Keratinocyte (primary cell): Measurements from ENCODE around the gene TNKS1BP1. TPM values are rescaled to one million over a fixed set of nuclear protein-coding genes. Genes with fewer than 3 reads are reported as not detected.

ENCODE experiments used
- DNase-seq: peaks from one replicate; pipeline ENCODE4 v3.0.0-alpha.2; 2011; ENCODE audit warnings: low read depth, missing footprints, low spot score
- FAIRE-seq: peaks from 2 replicates; lab custom pipeline; 2011; peaks lifted over from hg19 to GRCh38; lab: Jason Lieb, UNC
- H2AFZ ChIP-seq: 2 replicates; pipeline ENCODE4 v1.6.0; 2012; ENCODE audit warnings: low read length, control low read depth, inconsistent platforms; ENCODE audit not compliant: control insufficient read depth
- H3K27ac ChIP-seq: 2 replicates; pipeline ENCODE4 v1.5.1; 2011; ENCODE audit warnings: low read length; ENCODE audit not compliant: control insufficient read depth, insufficient read depth
- H3K27me3 ChIP-seq: 3 replicates; pipeline ENCODE4 v1.6.0; 2011; ENCODE audit warnings: low read length; ENCODE audit not compliant: control insufficient read depth, insufficient read depth; ENCODE audit errors: extremely low read depth
- H3K36me3 ChIP-seq, 2 experiments: 2 replicates in 1 of 2; 3 replicates in 1 of 2; pipeline ENCODE4 v1.5.1; 2011; ENCODE audit warnings: low read length in 2 of 2, mild to moderate bottlenecking in 1 of 2; ENCODE audit not compliant: control insufficient read depth in 2 of 2, insufficient read depth in 2 of 2; ENCODE audit errors: extremely low read depth in 1 of 2
- H3K4me1 ChIP-seq: 3 replicates; pipeline ENCODE4 v1.5.1; 2011; ENCODE audit warnings: low read length; ENCODE audit not compliant: control insufficient read depth, insufficient read depth; ENCODE audit errors: extremely low read depth
- H3K4me2 ChIP-seq: 3 replicates; pipeline ENCODE4 v1.6.0; 2011; ENCODE audit warnings: low read depth, low read length; ENCODE audit not compliant: control insufficient read depth, insufficient read depth; ENCODE audit errors: extremely low read depth
- H3K4me3 ChIP-seq, 3 experiments: fragments of 200-600 bp in 1 of 3; sonication (generic) in 1 of 3; 2 replicates in 2 of 3; 3 replicates in 1 of 3; pipeline ENCODE4 v1.5.1; 2011 to 2016; ENCODE audit warnings: low read length in 3 of 3, mild to moderate bottlenecking in 3 of 3, control low read depth in 2 of 3, inconsistent platforms in 1 of 3, low read depth in 1 of 3, mixed read lengths in 1 of 3, mixed run types in 1 of 3, moderate library complexity in 1 of 3; ENCODE audit not compliant: control insufficient read depth in 2 of 3, insufficient read depth in 2 of 3; ENCODE audit errors: extremely low read depth in 1 of 3
- H3K79me2 ChIP-seq: 2 replicates; pipeline ENCODE4 v1.6.0; 2012; ENCODE audit warnings: low read length; ENCODE audit not compliant: control insufficient read depth, insufficient read depth
- H3K9ac ChIP-seq: 3 replicates; pipeline ENCODE4 v1.6.0; 2011; ENCODE audit warnings: low read length; ENCODE audit not compliant: control insufficient read depth, insufficient read depth; ENCODE audit errors: extremely low read depth
- H3K9me1 ChIP-seq: 3 replicates; pipeline ENCODE4 v1.6.0; 2011; ENCODE audit warnings: low read length; ENCODE audit not compliant: control insufficient read depth, insufficient read depth; ENCODE audit errors: extremely low read depth
- H3K9me3 ChIP-seq: 2 replicates; pipeline ENCODE4 v1.5.1; 2012; ENCODE audit warnings: low read depth, low read length; ENCODE audit not compliant: control insufficient read depth
- H4K20me1 ChIP-seq: 3 replicates; pipeline ENCODE4 v1.6.0; 2011; ENCODE audit warnings: low read length; ENCODE audit not compliant: control insufficient read depth, insufficient read depth; ENCODE audit errors: extremely low read depth
- EZH2 ChIP-seq: IDR thresholded peaks from one replicate; pipeline ENCODE4 v1.6.1; 2012; ENCODE audit warnings: inconsistent platforms, mild to moderate bottlenecking, low read length, moderate library complexity
- dilution Hi-C: fragments of 300-500 bp; cut with MboI; formaldehyde crosslinking; loops from one replicate; pipeline ENCODE4 v1.7.0; 2020; ENCODE audit warnings: low sequenced_read_pairs; ENCODE audit not compliant: extremely low pct_ligation_motif_present
- polyA plus RNA-seq, 5 experiments: library from polyadenylated mRNA; depleted of rRNA in 3 of 5; stranded (reverse) in 3 of 5; stranded (forward) in 1 of 5; unstranded in 1 of 5; fragments of >200 nt; gene quantifications; 1 replicate in 1 of 5; 2 replicates in 3 of 5; 3 replicates in 1 of 5; pipeline versions ENCODE4 v1.2.1 to v1.2.3, GENCODE V29; 2011 to 2012; ENCODE audit warnings: missing spikeins in 2 of 5, low read depth in 1 of 5, low replicate concordance in 1 of 5
- TF ChIP-seq, protein P1 (sequence below), 3 experiments: IDR thresholded peaks in 1 of 3; conservative IDR thresholded peaks in 1 of 3; optimal IDR thresholded peaks in 1 of 3; 2 replicates in 2 of 3; 3 replicates in 1 of 3; pipeline versions ENCODE3 to v1.5.1; 2011; ENCODE audit warnings: low read length in 3 of 3, mild to moderate bottlenecking in 3 of 3, moderate library complexity in 2 of 3, control low read depth in 1 of 3, inconsistent platforms in 1 of 3; ENCODE audit not compliant: insufficient read depth in 2 of 3; ENCODE audit errors: extremely low read depth in 1 of 3

Gene TNKS1BP1
- polyA plus RNA-seq, 1 donor (not counting 4 experiments of a cell fraction or from before 2014, with no cell fraction given) = 88.3 TPM

DNA sequence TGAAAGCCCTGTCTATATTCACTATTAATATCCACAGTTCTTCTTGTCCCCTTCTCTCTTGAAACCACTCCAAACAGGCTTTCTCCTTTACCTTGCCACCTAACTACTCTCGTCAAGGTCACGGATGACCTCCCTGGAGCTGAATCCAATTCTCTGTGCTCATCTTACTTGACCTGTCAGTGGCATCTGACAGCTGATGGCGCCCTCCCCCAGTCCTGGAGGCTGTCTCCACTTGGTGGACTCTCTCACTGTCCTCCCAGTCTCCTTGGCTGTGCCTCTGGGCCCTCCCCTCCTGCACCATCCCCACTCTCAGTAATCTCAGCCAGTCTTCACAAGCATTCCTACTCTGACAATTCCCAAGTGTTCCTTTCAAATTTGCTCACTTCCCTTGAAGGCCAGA, 8.7 kb downstream of the TNKS1BP1 start:
- Histone ChIP-seq H3K4me3 (no peak overlapping the region), H3K4me1 (peaks cover 36% of the 10 kb centered on the region), H3K27ac (no peak overlapping the region), H3K36me3 (peaks cover 52 to 79% of the 10 kb centered on the region in 2 experiments), H3K9ac (no peak overlapping the region), H3K9me1 (peaks cover 2% of the 10 kb centered on the region), H3K27me3 (no peaks in the 10 kb centered on the region), H3K79me2 (peaks cover 42% of the 10 kb centered on the region), H3K4me2 (no peak overlapping the region), H3K9me3 (no peaks in the 10 kb centered on the region), H4K20me1 (peaks cover 15% of the 10 kb centered on the region), H2AFZ (no peak overlapping the region)
- dilution Hi-C loops = no loop called here
- TF ChIP-seq, protein P1, sequence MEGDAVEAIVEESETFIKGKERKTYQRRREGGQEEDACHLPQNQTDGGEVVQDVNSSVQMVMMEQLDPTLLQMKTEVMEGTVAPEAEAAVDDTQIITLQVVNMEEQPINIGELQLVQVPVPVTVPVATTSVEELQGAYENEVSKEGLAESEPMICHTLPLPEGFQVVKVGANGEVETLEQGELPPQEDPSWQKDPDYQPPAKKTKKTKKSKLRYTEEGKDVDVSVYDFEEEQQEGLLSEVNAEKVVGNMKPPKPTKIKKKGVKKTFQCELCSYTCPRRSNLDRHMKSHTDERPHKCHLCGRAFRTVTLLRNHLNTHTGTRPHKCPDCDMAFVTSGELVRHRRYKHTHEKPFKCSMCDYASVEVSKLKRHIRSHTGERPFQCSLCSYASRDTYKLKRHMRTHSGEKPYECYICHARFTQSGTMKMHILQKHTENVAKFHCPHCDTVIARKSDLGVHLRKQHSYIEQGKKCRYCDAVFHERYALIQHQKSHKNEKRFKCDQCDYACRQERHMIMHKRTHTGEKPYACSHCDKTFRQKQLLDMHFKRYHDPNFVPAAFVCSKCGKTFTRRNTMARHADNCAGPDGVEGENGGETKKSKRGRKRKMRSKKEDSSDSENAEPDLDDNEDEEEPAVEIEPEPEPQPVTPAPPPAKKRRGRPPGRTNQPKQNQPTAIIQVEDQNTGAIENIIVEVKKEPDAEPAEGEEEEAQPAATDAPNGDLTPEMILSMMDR (optimal IDR thresholded peaks at IDR 0.05 in 1 of 3, IDR thresholded peaks at IDR 0.05 in 1 of 3, conservative IDR thresholded peaks at IDR 0.05 in 1 of 3; ENCODE audit: extremely low read depth in 1 of 3, insufficient read depth in 2 of 3, low read length in 3 of 3) = no peak
- TF ChIP-seq EZH2 = no peak
- DNase-seq (no peak), FAIRE-seq (no peak)

DNA sequence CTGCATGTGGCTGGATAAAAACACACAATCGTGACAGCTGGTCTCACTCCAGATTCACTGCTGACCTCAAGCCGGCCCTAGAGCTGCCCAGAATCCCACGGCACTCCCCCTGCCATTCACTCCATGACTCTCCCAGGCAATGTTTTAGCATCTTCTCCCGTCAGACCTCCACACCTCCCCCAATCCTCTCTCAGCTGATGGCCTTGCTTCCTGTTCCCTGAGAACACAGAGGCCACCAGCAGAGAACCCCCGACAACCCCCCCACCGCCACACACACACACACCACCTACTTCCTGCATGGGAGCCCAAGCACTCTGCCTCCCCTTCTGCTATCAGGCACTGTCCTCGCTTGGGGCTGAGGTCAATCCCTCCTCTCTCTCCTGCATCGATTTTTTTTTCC, 9.3 kb downstream of the TNKS1BP1 start:
- H3K4me3 ChIP-seq = no peak overlapping the region
- peaks cover 20% of the 10 kb centered on the region for H4K20me1 ChIP-seq
- no peaks in the 10 kb centered on the region for H3K27me3 ChIP-seq
- H2AFZ ChIP-seq = no peak overlapping the region
- H3K79me2 ChIP-seq = peaks cover 41% of the 10 kb centered on the region
- H3K27ac ChIP-seq = no peak overlapping the region
- FAIRE-seq (no peak), DNase-seq (no peak)
- H3K9me1 ChIP-seq = peaks cover 6% of the 10 kb centered on the region
- peaks cover 36% of the 10 kb centered on the region for H3K4me1 ChIP-seq
- H3K36me3 ChIP-seq = peaks cover 54 to 79% of the 10 kb centered on the region in 2 experiments
- H3K9me3 ChIP-seq = no peaks in the 10 kb centered on the region
- no peak overlapping the region for H3K4me2 ChIP-seq
- no peak for TF ChIP-seq EZH2
- TF ChIP-seq, protein P1 (optimal IDR thresholded peaks at IDR 0.05 in 1 of 3, IDR thresholded peaks at IDR 0.05 in 1 of 3, conservative IDR thresholded peaks at IDR 0.05 in 1 of 3; ENCODE audit: extremely low read depth in 1 of 3, insufficient read depth in 2 of 3, low read length in 3 of 3) = no peak
- dilution Hi-C loops = no loop called here
- no peak overlapping the region for H3K9ac ChIP-seq
